Activated CD8-positive, alpha-beta memory T cell treated with anti-CD3 and anti-CD28 coated beads, Interleukin-2, amount 50 U/mL, for 24 hours (primary cell): Measurements from ENCODE around the gene CISTR.
"Not testable (repeated sequence)": the region's sequence is repeated elsewhere in the genome, so short reads cannot be mapped to it uniquely, and the experiment has no call there.

ENCODE experiments used
- DNase-seq: peaks from one replicate; pipeline ENCODE4 v3.0.0-alpha.2; 2020; ENCODE audit errors: extremely low read depth

Gene CISTR

GRCh38 chr12:53762793-53763192, 11.0 kb upstream of the CISTR start:
- not testable (repeated sequence) for DNase-seq

GRCh38 chr12:53761306-53761705, 9.5 kb upstream of the CISTR start:
- DNase-seq, result no peak

DNA sequence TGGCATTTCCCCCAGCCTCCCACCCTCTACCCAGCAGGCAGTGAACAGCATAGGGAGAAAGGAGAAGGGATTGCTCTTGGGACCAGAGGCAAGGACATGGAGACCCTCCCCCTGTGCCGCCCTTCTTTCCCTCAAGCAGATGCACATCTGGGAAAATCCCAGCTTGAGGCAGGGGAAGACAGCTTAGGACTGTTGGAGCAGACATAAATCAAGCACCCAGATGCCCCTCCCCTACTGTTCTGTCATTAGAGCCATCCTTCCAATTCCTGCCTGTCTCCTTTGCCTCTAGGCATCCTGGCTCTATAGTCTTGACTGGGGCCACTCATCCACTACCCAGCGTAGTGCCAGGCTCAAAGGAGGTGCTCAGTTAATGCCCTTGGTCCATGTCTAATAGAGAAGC, 7.5 kb upstream of the CISTR start:
- no peak for DNase-seq

GRCh38 chr12:53758730-53759103, 6.9 kb upstream of the CISTR start:
- DNase-seq, result no peak

GRCh38 chr12:53758081-53758729, 6.4 kb upstream of the CISTR start:
- DNase-seq, result no peak

GRCh38 chr12:53757101-53757770, 5.5 kb upstream of the CISTR start:
- DNase-seq, result peak; percentile 69

DNA sequence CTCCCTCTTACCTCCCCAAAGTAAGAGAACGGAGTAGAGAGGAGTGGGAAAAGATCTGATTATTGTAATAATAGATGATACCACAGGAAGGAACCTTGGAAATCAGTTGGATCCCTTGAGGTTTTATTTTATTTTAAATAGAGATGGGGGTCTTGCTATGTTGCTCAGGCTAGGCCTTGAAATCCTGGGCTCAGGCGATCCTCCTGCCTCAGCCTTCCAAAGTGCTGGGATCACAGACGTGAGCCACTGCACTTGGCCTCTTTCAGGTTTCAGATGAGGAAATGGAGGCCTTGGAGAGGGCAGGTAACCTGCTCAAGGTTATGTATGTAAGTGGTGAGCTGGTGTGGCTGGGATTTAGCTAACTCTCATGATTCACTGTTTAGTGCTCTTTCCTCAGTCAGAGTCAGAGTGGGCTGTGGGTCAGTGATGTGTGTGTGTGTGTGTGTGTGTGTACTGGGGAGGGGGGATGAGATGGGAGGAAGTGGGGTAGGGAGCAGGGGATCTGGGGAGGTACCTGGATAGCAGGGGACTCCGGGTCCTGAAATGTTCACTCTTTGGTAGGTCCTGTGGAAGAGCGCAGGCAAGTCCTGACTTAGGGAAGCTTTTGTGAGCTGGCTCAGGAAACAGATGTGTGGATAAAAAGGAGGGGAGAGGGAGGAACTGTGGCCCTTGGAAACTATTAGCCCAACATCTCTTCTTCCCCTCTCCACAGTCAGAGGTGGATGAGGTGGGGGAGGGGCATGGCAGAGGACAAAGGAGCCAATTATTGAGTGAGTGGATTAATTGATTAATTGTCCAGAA, 4.7 kb upstream of the CISTR start:
- DNase-seq, result no peak

DNA sequence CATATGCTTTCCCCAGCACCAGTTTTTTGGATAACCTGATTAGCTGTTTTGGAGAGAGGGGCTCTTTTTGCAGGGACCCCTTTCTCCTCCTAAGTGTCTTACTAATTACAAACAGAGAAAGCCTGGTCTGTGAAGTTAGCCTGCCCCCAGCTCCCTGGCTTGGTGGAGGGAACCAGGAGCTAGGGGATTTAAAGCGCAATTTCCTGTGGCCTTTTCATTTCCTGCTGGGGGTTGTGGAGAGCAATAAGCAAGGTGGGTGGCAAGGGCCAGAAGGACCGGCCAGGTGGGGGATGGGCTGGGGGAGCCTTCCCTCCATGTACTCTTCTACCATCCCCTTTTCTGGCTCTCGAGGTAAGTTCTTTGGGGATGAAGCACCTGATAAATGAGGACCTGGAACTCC, 4.1 kb upstream of the CISTR start:
- DNase-seq, result no peak

GRCh38 chr12:53755451-53755891, 3.7 kb upstream of the CISTR start:
- DNase-seq, result no peak

DNA sequence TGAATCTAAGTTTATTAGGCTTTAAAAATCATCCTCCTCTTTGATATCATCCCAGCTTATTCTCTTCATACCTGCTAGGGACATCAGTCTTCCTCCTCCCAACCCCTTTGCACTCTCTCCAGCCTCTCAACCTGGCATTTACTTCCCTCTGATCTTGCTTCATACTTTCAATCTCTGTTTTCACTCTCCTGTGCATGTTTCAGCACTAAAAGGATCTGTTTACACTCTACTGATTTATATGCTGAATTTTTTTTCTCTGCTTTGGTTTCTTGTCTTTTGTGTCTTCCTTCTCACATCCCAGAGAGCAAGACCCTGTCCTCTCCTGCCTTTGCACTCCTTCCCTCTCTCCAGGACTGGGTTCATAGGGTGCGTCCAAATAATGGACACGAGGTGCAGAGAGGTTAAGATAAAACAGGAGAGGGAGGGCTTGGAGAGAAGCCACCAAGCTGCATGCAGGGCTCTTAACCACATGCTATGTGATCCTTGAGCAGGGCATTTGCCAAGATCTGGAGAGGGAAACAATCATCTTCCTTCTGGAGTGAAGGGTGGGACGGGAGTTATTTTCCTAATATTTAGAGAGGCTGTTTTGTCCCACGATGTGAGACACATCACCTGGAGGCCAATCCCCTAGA, 3.0 kb upstream of the CISTR start:
- DNase-seq, result no peak

DNA sequence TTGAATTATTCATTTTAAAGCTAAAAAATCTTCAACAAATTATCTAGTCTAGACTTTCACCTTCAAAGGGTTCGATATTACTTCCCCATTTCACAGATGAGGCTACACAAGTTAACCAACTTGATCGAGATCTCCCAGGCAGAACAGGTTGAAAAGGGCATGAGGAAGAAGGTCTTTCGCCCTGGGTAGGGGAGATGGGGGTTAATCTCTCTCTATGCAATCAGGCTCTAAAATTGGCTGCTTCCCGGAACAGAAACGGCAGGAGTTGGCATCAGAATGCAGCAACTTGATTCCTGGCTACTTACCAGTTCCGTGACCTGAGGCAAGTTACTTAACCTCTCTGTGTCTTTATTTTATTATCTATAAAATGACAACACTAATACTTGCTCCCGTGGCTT, 2.4 kb upstream of the CISTR start:
- DNase-seq, result no peak

- no peak for DNase-seq
Measured at GRCh38 chr12:53752621-53753020, 842 bp upstream of the CISTR start.

DNA sequence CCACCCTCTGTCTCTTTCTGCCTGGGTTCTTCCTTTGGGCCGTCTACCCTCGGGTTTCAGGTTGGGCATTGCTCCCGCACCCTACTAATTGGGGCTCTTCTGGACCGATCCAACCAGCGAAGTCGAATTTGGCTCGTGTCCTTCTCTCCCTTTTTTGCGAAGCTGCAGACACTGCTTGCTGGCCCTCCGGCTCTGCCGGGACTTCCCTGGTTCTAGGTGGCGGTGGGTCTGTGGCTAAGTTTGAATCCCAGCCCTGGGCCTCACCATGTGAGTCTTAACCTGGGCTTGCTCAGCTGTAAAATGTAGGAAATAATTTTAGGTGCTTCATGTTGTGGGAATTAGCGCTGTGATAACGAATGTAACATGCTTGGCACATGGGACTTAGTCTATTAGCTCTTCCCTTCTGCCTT, 418 bp upstream of the CISTR start:
- no peak for DNase-seq

DNA sequence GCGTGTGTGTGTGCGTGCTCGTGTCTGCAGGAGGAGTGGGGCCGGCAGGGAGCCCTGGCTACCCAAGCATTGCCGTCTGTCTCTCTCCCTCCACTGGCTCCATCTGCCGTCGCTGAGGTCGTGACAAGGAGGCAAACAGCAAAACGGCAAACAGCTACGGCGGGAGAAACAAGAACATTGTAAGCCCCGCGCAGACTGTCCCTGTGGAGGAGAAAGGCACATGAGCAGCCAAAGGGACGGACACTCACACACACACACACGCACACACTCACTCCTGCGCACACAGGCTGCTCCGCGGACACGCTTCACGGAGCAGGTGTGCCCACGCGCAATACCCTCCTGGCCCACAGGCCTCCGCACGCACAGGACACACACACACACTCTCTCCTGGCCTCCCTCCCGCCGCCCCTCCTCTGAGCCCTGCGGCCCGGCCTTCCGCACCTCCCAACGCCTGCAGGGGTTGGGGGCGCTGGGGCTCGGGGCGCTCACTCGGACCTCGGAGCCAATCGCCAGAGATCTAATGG, 905 bp downstream of the CISTR start:
- no peak for DNase-seq

GRCh38 chr12:53749986-53750811, 1.6 kb downstream of the CISTR start:
- no peak for DNase-seq

- no peak for DNase-seq
Measured at GRCh38 chr12:53748072-53748840, 3.5 kb downstream of the CISTR start.

DNA sequence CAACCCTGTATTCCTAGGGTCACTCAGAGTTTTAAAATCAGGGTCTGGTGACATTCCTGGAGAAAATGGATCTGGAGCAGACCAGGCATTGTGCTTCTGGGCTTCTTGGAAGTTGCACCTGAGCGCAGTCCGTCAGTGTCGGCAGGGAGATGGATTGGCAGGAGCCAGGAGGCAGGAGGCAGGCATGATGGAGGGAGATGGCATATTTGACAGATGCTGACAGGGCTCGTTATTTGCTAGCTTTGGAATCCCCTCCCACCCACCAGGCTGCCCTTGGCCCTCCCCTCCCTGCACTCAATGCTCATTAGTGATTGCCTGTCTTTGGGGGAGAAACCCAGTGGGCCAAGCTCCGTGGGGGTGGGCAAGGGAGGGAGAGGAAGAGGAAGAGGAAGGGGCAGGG, 4.7 kb downstream of the CISTR start:
- DNase-seq, result no peak

- peak; percentile 69 for DNase-seq
Measured at GRCh38 chr12:53746592-53747092, 5.1 kb downstream of the CISTR start.

GRCh38 chr12:53744751-53745150, 7.0 kb downstream of the CISTR start:
- DNase-seq, result no peak

- DNase-seq, result no peak
Measured at GRCh38 chr12:53744130-53744441, 7.7 kb downstream of the CISTR start.
